Testis (tissue), 3 donors: ENCODE results near the gene EHBP1. TPM values are rescaled to one million over a fixed set of nuclear protein-coding genes. Genes with fewer than 3 reads are reported as not detected.

Experiments used
- DNase-seq: peaks from one replicate; pipeline ENCODE4 v3.0.0-alpha.2; 2019
- H3K27ac ChIP-seq, 2 donors: fragments of 200-600 bp; sonication (generic); one replicate each; pipeline ENCODE4 v1.5.1; 2019
- H3K27me3 ChIP-seq: fragments of 200-600 bp; sonication (generic); one replicate; pipeline ENCODE4 v1.5.1; 2019
- H3K36me3 ChIP-seq: fragments of 200-600 bp; sonication (generic); one replicate; pipeline ENCODE4 v1.5.1; 2017; ENCODE audit warnings: low read depth; ENCODE audit errors: missing control alignments
- H3K4me1 ChIP-seq: fragments of 200-600 bp; sonication (generic); one replicate; pipeline ENCODE4 v1.5.1; 2019
- H3K4me3 ChIP-seq, 2 donors: fragments of 200-600 bp; sonication (generic); one replicate each; pipeline ENCODE4 v1.5.1; 2017 to 2019
- H3K9me3 ChIP-seq: fragments of 200-600 bp; sonication (generic); one replicate; pipeline ENCODE4 v1.5.1; 2017
- CTCF ChIP-seq, 3 experiments: fragments of 450-650 bp in 2 of 3; fragments of 200-600 bp in 1 of 3; sonication (generic) in 1 of 3; IDR thresholded peaks; one replicate each; pipeline ENCODE4 v1.5.1; 2016 to 2019; ENCODE audit warnings: antibody characterized with exemption in 3 of 3, mild to moderate bottlenecking in 2 of 3, moderate library complexity in 1 of 3
- POLR2A ChIP-seq: fragments of 450-650 bp; IDR thresholded peaks from one replicate; pipeline ENCODE4 v1.6.1; 2017; ENCODE audit warnings: antibody characterized with exemption, mild to moderate bottlenecking, moderate library complexity
- WGBS, 2 donors: methylation state at CpG; one replicate each; pipeline ENCODE4 v1.1.5; 2018; 5-methylcytosine and 5-hydroxymethylcytosine counted together
- intact Hi-C: fragments of 100-400 bp; cut with DNase I; formaldehyde crosslinking; loops from one replicate; pipeline ENCODE4 v1.15.1; 2023; ENCODE audit warnings: low total_unique reads
- polyA plus RNA-seq: library from polyadenylated mRNA; stranded (reverse); fragments of 350-450 nt; fragmentation: Illumina TruSeq; extraction: RNeasy Lipid Tissue Mini Kit (QIAGEN cat#74804); gene quantifications from one replicate; pipeline ENCODE4 v1.2.3, GENCODE V29; 2014; ENCODE audit warnings: low read depth, low replicate concordance; ENCODE audit not compliant: insufficient read depth
- total RNA-seq, 2 donors: library from RNA; depleted of rRNA; stranded (reverse); fragments of >200 nt; gene quantifications; one replicate each; pipeline ENCODE4 v1.2.3, GENCODE V29; 2016

Gene EHBP1
- total and polyA plus RNA-seq, 3 donors from 2014 or later = 69.3 to 99.5 (median 86.8) TPM

- no peaks in the 10 kb centered on the region for H3K27me3 ChIP-seq
- H3K9me3 ChIP-seq = no peaks in the 10 kb centered on the region
- no peak for TF ChIP-seq POLR2A
- TF ChIP-seq CTCF (IDR thresholded peaks at IDR 0.05) = no peak
- H3K4me3 ChIP-seq = no peak overlapping the region
- no peak overlapping the region for H3K27ac ChIP-seq
- no peaks in the 10 kb centered on the region for H3K36me3 ChIP-seq
- no peak for DNase-seq
- 78% methylated on average over 2 of the region's 2 CpGs for WGBS, 2 donors
- intact Hi-C loops = no loop called here
- H3K4me1 ChIP-seq = no peaks in the 10 kb centered on the region
These were observed 251.1 kb downstream of the EHBP1 start for GRCh38 chr2:62956651-62957050.

GRCh38 chr2:62958206-62958605 is 252.7 kb downstream of the EHBP1 start:
- 90 to 95% methylated on average over 3 of the region's 3 CpGs for WGBS, 2 donors
- DNase-seq = no peak
- no peaks in the 10 kb centered on the region for H3K4me1 ChIP-seq
- H3K27ac ChIP-seq = no peak overlapping the region
- H3K27me3 ChIP-seq = no peaks in the 10 kb centered on the region
- no peaks in the 10 kb centered on the region for H3K36me3 ChIP-seq
- H3K4me3 ChIP-seq = no peak overlapping the region
- TF ChIP-seq POLR2A = no peak
- TF ChIP-seq CTCF (IDR thresholded peaks at IDR 0.05) = no peak
- intact Hi-C loops = no loop called here
- no peaks in the 10 kb centered on the region for H3K9me3 ChIP-seq

GRCh38 chr2:62964050-62964449 is 258.5 kb downstream of the EHBP1 start:
- H3K4me3 ChIP-seq = no peak overlapping the region
- TF ChIP-seq CTCF (IDR thresholded peaks at IDR 0.05) = no peak
- no peak for TF ChIP-seq POLR2A
- intact Hi-C loops = no loop called here
- no peaks in the 10 kb centered on the region for H3K4me1 ChIP-seq
- no peak for DNase-seq
- no peaks in the 10 kb centered on the region for H3K36me3 ChIP-seq
- WGBS, 2 donors = 89 to 92% methylated on average over 2 of the region's 2 CpGs
- no peak overlapping the region for H3K27ac ChIP-seq
- no peaks in the 10 kb centered on the region for H3K9me3 ChIP-seq
- H3K27me3 ChIP-seq = no peaks in the 10 kb centered on the region

GRCh38 chr2:62964671-62965070 is 259.2 kb downstream of the EHBP1 start:
- WGBS, 2 donors = 74% methylated on average over 7 of the region's 7 CpGs
- H3K9me3 ChIP-seq = no peaks in the 10 kb centered on the region
- intact Hi-C loops = no loop called here

GRCh38 chr2:62966991-62967390 is 261.5 kb downstream of the EHBP1 start:
- no peak for TF ChIP-seq POLR2A
- Histone ChIP-seq H3K9me3 (no peaks in the 10 kb centered on the region), H3K4me3 (no peak overlapping the region), H3K27ac (no peak overlapping the region), H3K27me3 (no peaks in the 10 kb centered on the region), H3K4me1 (no peaks in the 10 kb centered on the region), H3K36me3 (no peaks in the 10 kb centered on the region)
- intact Hi-C loops = no loop called here
- DNase-seq = no peak
- 90 to 99% methylated on average over 6 of the region's 6 CpGs for WGBS, 2 donors

More at GRCh38 chr2:62964671-62965070, 259.2 kb downstream of the EHBP1 start:
- H3K4me3 ChIP-seq = no peak overlapping the region
- TF ChIP-seq POLR2A = no peak
- H3K27ac ChIP-seq = no peak overlapping the region
- no peak for DNase-seq
- no peaks in the 10 kb centered on the region for H3K27me3 ChIP-seq
- no peaks in the 10 kb centered on the region for H3K4me1 ChIP-seq
- no peaks in the 10 kb centered on the region for H3K36me3 ChIP-seq

GRCh38 chr2:62968168-62968567 is 262.7 kb downstream of the EHBP1 start:
- H3K9me3 ChIP-seq = no peaks in the 10 kb centered on the region
- TF ChIP-seq CTCF (IDR thresholded peaks at IDR 0.05) (no peak), POLR2A (no peak)
- H3K4me1 ChIP-seq = no peaks in the 10 kb centered on the region
- no peak for DNase-seq
- no peak overlapping the region for H3K4me3 ChIP-seq
- H3K27ac ChIP-seq = no peak overlapping the region
- intact Hi-C loops = no loop called here
- H3K36me3 ChIP-seq = no peaks in the 10 kb centered on the region
- 91 to 100% methylated on average over 1 of the region's 1 CpG for WGBS, 2 donors
- H3K27me3 ChIP-seq = no peaks in the 10 kb centered on the region
